GM21528 (cell line): ENCODE data around the gene C14orf132.

Source experiments
- ATAC-seq: cut with Tn5 transposase; IDR thresholded peaks from one replicate; pipeline ENCODE4 v1.9.1; 2021; ENCODE audit warnings: mild to moderate bottlenecking, moderate library complexity; ENCODE audit not compliant: unreplicated experiment, low FRiP score

Gene C14orf132

GRCh38 chr14:96081767-96082400 is 42.7 kb downstream of the C14orf132 start:
- ATAC-seq = no peak

- ATAC-seq = no peak
These were observed 43.5 kb downstream of the C14orf132 start for GRCh38 chr14:96082420-96083300.

- ATAC-seq = no peak
These were observed 44.6 kb downstream of the C14orf132 start for GRCh38 chr14:96083667-96084320.

GRCh38 chr14:96084796-96085195 is 45.6 kb downstream of the C14orf132 start:
- no peak for ATAC-seq

- ATAC-seq = no peak
These were observed 46.2 kb downstream of the C14orf132 start for GRCh38 chr14:96085369-96085768.

GRCh38 chr14:96086032-96086431 is 46.9 kb downstream of the C14orf132 start:
- no peak for ATAC-seq

GRCh38 chr14:96086574-96087077 is 47.5 kb downstream of the C14orf132 start:
- no peak for ATAC-seq

- no peak for ATAC-seq
These were observed 48.9 kb downstream of the C14orf132 start for GRCh38 chr14:96088074-96088473.

- ATAC-seq = no peak
These were observed 49.3 kb downstream of the C14orf132 start for GRCh38 chr14:96088481-96088880.

GRCh38 chr14:96088911-96089310 is 49.7 kb downstream of the C14orf132 start:
- ATAC-seq = no peak

GRCh38 chr14:96089401-96089800 is 50.2 kb downstream of the C14orf132 start:
- no peak for ATAC-seq

GRCh38 chr14:96090441-96091148 is 51.4 kb downstream of the C14orf132 start:
- no peak for ATAC-seq

- ATAC-seq = no peak
These were observed 52.1 kb downstream of the C14orf132 start for GRCh38 chr14:96091149-96091693.

- ATAC-seq = no peak
These were observed 52.8 kb downstream of the C14orf132 start for GRCh38 chr14:96091941-96092411.

GRCh38 chr14:96092936-96093335 is 53.8 kb downstream of the C14orf132 start:
- no peak for ATAC-seq

GRCh38 chr14:96094211-96094610 is 55.0 kb downstream of the C14orf132 start:
- ATAC-seq = no peak

GRCh38 chr14:96094656-96095055 is 55.5 kb downstream of the C14orf132 start:
- ATAC-seq = no peak

GRCh38 chr14:96095058-96095457 is 55.9 kb downstream of the C14orf132 start:
- no peak for ATAC-seq

- ATAC-seq = no peak
These were observed 56.7 kb downstream of the C14orf132 start for GRCh38 chr14:96095581-96096476.
